HG03025 (cell line): Measurements from ENCODE around the gene ST8SIA1.
"Not testable (repeated sequence)": the region's sequence is repeated elsewhere in the genome, so short reads cannot be mapped to it uniquely, and the experiment has no call there.

Source experiments
- ATAC-seq: cut with Tn5 transposase; IDR thresholded peaks from one replicate; pipeline ENCODE4 v1.9.1; 2021; ENCODE audit warnings: mild to moderate bottlenecking, moderate library complexity; ENCODE audit not compliant: unreplicated experiment, low FRiP score

ST8SIA1 gene

GRCh38 chr12:22334410-22335100 lies at the start of gene ST8SIA1:
Gene ST8SIA1 (minus strand): TSS chr12:22334707. CDS start chr12:22334232, 475 bp downstream.
- ATAC-seq: no peak

- no peak for ATAC-seq
Measured at GRCh38 chr12:22380031-22380430, 45.5 kb upstream of the ST8SIA1 start.

DNA sequence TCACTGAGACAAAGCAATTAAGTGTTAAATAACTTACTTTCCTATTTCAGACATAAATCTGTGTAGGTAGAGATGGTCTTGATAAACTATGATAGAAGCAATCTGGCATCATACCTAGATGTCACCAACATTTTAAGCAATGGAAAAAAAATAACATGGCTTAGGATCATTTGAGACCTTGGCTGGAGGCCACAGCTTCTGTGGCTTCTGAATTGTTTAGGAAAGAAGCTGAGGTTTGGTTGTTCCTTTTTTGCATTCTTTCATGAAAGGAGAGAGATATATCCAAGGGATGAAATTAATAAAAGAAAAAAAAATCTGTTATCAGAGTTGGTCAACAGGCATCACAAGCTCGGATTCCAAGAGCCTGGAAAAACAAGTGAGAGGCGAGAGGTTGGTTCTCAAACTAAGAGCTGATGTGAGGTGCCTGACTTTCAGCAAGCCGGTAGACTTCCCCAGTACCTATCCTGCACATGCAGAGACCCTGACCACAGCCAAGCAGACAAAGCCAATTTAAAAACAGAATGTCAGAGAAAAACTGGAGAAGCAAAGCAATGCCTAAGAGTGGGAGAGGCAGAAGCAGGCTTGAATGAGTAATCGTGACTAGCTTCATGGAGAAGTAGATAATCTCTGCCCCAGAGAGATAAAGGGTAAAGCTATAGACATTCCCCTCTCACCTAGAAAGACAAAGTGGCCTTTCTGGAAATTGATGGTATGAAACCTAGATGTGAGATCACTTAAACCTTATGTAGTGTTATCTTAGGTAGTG lies 43.4 kb upstream of the ST8SIA1 start:
- no peak for ATAC-seq

GRCh38 chr12:22376596-22377150 lies 42.2 kb upstream of the ST8SIA1 start:
- not testable (repeated sequence) for ATAC-seq

DNA sequence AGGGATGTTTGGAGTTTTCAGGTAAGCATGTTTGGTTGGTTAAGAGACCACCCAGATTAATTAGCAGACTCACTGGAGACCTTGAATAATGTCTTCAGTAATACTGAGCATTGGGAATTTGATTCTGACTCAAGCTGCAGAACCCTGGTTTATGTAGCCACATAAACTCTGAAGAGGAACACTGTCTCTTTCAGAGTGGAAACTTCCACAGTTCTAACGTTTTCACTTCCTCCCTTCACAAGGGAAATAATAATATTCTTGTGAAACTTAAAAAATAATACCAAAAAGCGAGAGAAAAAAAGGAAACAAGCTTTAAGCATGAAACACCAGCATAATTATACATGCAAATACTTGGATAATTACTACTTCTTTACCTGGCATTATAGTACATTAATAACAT lies 40.0 kb upstream of the ST8SIA1 start:
- ATAC-seq: no peak

GRCh38 chr12:22372277-22372837 lies 37.9 kb upstream of the ST8SIA1 start:
- no peak for ATAC-seq

DNA sequence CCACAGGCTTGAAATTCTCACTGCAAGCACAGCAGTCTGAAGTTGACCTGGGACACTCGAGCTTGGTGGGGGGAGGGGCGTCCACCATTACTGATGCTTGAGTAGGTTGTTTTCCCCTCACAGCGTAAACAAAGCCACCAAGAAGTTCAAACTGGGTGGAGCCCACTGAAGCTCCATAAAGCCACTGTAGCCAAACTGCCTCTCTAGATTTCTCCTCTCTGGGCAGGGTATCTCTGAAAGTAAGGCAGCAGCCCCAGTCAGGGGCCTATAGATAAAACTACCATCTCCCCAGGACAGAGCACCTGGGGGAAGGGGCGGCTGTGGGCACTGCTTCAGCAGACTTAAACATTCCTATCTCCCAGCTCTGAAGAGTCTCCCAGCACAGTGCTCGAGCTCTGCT lies 31.7 kb upstream of the ST8SIA1 start:
- ATAC-seq: no peak

- no peak for ATAC-seq
Measured at GRCh38 chr12:22361785-22362184, 27.3 kb upstream of the ST8SIA1 start.

GRCh38 chr12:22360774-22361173 lies 26.3 kb upstream of the ST8SIA1 start:
- no peak for ATAC-seq

DNA sequence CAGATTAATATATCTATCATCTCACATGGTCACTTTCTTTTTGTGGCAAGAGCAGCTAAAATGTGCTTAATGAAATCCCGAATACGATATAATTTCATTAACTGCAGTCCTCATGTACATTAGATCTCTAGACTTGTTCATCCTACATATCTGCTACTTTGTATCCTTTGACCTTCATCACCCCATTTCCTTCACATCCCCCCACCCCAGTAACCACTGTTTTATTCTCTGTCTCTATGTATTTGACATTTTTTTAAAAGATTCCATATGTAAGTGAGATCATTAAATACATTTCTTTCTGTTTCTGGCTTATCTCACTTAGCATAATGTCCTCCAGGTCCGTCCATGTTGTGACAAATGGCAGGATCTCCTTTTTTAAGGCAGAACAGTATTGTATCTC lies 23.0 kb upstream of the ST8SIA1 start:
- no peak for ATAC-seq

GRCh38 chr12:22356231-22356630 lies 21.7 kb upstream of the ST8SIA1 start:
- ATAC-seq: no peak

DNA sequence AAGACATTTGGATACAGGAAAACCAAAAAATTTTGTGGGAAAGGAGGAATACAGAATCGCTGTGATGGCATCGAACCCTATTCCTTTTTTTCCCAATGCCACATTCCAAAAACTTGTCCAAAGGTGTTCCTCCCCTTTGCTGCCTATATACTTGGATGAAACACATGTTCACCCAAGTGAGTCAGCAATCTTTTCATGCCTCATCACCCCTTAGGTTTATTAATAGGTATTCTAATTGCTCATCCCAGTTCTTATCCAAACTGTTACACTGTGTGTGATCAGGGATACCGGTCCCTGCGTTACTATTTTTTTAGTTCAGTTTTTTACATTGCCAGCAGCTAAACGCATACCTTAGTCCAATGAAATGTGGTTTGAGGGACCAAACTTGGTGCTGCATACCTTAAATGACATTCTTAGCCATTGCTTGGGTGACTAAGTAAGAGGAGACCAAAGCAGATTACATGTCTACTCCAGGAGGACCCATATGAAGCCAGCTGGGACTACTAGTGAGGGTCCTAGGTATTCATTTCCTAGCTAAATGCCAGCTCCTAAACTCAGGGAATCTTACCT lies 20.6 kb upstream of the ST8SIA1 start:
- ATAC-seq: no peak

- ATAC-seq: no peak
Measured at GRCh38 chr12:22353615-22354325, 19.3 kb upstream of the ST8SIA1 start.

DNA sequence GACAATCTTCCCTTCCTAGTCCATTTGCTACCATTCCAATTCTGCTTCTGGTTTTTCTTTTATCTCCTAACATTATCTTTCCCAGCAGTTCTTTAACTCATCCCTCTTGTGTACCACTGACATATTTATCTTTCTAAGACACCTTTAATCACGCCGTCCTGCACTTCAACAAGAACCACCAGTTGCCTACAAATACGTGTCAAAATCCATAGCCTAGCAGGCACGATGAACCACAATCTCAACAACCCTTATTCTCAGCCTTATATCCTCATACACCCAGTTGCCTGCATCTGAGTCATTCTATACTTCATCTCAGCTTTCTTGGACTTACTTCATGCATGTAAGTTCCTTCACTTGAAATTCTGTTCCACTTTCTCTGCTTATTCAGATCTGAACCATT lies 16.4 kb upstream of the ST8SIA1 start:
- no peak for ATAC-seq

GRCh38 chr12:22348208-22348607 lies 13.7 kb upstream of the ST8SIA1 start:
- ATAC-seq: no peak

- no peak for ATAC-seq
Measured at GRCh38 chr12:22340143-22340542, 5.6 kb upstream of the ST8SIA1 start.

GRCh38 chr12:22339691-22340090 lies 5.2 kb upstream of the ST8SIA1 start:
- no peak for ATAC-seq

DNA sequence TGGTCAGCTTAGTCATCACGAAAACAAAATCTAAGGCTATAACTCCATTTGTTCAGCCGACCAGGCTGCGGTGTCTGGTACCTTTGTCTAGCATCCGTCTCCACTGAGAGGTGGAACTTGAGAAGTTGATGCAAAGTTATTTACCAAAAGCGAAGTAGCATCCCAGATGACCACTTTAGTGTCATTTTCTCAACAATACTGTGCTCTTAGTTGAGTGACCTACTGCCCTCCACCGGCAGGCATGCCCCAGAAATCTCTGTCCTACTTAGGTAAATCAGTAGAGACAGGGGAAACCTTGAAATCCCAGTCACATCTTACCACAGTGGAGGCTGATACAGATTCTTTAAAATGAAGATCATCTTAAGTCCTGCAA lies 1.3 kb upstream of the ST8SIA1 start:
- ATAC-seq: no peak

GRCh38 chr12:22333713-22334409 lies 646 bp downstream of the ST8SIA1 start:
- no peak for ATAC-seq

GRCh38 chr12:22333186-22333712 lies 1.3 kb downstream of the ST8SIA1 start:
- no peak for ATAC-seq
